ENCODE measurements around the gene RAPGEF6.
A peak's percentile ranks its signal among the peaks of the same experiment; 100 is the strongest.
"Not testable (repeated sequence)": the region's sequence is repeated elsewhere in the genome, so short reads cannot be mapped to it uniquely, and the experiment has no call there.

RAPGEF6 gene

DNA sequence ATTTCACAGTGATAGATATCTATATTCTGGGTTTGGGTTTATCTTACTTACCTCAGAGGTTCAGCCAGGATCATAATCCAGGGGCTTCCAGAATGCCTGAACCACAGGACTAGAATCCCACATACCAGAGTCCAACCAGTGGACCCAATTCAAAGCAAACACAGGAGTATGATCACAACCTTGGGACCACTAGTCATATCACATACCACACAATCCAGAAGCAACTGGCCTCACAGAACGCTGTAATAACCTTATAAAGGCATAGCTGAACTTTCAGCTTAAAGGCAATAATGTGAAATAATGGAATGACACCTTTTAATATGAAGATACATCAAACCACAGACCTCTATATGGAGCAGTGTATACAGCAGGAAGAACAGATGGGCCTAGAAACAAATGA, 25.3 kb downstream of the RAPGEF6 start:
- Mint-ChIP-seq H3K4me1 (ENCODE audit: low read depth) (peaks cover 70% of the 10 kb centered on the region), H3K27me3 (no peaks in the 10 kb centered on the region), H3K27ac (peak overlapping the region; percentile 55), H3K9me3 (peaks cover 6% of the 10 kb centered on the region), H3K36me3 (ENCODE audit: low read depth) (peaks cover 37% of the 10 kb centered on the region), H3K4me3 (no peak overlapping the region)
- DNase-seq, result no peak

DNA sequence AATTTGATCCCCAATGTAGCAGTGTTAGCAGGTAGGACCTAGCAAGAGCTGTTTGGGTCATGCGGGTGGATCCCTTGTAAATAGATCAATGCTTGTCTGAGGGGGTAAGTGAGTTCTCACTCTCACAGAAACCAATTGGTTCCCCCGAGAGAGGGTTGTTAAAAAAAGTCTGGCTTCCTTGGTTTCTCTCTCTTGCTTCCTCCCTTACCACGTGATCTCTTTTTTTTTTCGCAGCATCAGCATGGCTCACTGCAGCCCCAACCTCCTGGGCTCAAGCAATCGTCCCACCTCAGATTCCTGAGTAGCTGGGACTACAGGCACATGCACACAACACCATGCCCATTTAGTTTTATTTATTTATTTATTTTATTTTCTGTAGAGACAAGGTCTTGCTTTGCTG, 26.4 kb downstream of the RAPGEF6 start:
- no peak for DNase-seq
- peaks cover 66% of the 10 kb centered on the region for H3K4me1 Mint-ChIP-seq (ENCODE audit: low read depth)
- no peak overlapping the region for H3K4me3 Mint-ChIP-seq
- H3K27me3 Mint-ChIP-seq, result no peaks in the 10 kb centered on the region
- no peaks in the 10 kb centered on the region for H3K9me3 Mint-ChIP-seq
- peaks cover 34% of the 10 kb centered on the region for H3K36me3 Mint-ChIP-seq (ENCODE audit: low read depth)
- H3K27ac Mint-ChIP-seq, result peak overlapping the region; percentile 76

DNA sequence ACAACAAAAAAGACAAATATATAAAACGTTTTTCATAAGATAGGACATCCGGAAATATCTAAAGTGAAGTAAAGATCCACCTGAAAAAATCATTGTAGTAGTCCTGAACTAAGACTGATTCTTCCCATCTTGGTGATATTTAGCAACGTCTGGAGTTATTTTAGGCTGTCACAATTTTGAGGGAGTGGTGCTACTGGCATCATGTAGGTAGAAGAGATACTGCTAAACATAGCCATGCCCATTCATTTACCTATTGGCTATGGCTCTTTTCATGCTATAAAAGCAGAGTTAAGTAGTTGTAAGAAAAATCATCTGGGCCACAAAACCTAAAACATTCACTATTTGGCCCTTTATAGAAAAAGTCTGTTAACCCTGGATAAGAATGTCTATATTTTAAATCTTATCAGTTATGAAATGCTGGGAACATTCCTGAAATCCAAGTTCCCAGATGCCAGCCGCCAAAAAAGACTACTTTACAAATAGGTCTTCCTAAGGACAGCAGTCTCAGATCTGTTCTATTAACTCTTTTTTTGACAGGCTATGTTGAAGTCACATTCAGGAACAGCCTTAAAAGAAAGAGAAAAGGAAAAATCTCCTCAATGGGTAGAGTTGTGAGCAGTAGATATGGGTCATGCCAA, 27.0 kb downstream of the RAPGEF6 start:
- Mint-ChIP-seq H3K27ac (peak overlapping the region; percentile 76), H3K4me1 (ENCODE audit: low read depth) (peaks cover 65% of the 10 kb centered on the region), H3K27me3 (no peaks in the 10 kb centered on the region), H3K36me3 (ENCODE audit: low read depth) (peaks cover 33% of the 10 kb centered on the region), H3K9me3 (no peaks in the 10 kb centered on the region), H3K4me3 (no peak overlapping the region)
- DNase-seq, result no peak

DNA sequence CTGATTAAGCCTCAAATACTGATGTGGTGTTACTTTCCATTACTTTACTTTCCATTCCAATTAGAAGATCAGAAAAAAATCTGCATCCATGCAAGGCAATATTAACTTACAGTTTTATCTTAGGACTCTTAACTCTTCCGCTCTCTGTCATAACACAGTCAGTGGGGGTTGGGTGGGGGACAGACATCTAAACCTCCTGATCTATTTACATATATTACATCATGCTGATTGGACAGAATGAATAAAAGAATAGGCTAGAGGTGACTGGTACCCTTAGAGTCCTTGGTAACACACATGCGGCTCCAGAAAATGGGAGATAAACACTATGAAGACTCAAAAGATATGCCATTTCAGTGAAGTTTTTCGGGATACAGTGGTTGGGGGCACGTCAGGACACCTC, 27.6 kb downstream of the RAPGEF6 start:
- peaks cover 63% of the 10 kb centered on the region for H3K4me1 Mint-ChIP-seq (ENCODE audit: low read depth)
- no peak for DNase-seq
- no peak overlapping the region for H3K27ac Mint-ChIP-seq
- peaks cover 32% of the 10 kb centered on the region for H3K36me3 Mint-ChIP-seq (ENCODE audit: low read depth)
- H3K9me3 Mint-ChIP-seq, result no peaks in the 10 kb centered on the region
- no peaks in the 10 kb centered on the region for H3K27me3 Mint-ChIP-seq
- no peak overlapping the region for H3K4me3 Mint-ChIP-seq

DNA sequence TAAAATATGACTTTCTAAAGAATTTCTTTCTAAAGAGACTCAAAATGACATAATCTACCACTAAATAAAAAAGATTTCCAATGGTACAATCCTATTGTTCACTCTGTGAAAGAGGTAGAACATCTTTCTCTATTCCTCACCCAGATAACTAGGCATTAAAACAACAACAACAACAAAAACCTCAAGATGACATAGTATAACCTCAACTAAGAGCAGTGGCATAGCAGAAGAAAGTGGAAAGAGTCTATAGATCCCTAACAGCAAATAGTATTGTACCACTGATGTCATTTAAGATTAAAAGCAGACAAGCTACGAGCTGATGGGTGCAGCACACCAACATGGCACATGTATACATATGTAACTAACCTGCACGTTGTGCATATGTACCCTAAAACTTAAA, 29.9 kb downstream of the RAPGEF6 start:
- H3K27ac Mint-ChIP-seq, result peak overlapping the region; percentile 4
- no peak overlapping the region for H3K4me3 Mint-ChIP-seq
- no peaks in the 10 kb centered on the region for H3K27me3 Mint-ChIP-seq

DNA sequence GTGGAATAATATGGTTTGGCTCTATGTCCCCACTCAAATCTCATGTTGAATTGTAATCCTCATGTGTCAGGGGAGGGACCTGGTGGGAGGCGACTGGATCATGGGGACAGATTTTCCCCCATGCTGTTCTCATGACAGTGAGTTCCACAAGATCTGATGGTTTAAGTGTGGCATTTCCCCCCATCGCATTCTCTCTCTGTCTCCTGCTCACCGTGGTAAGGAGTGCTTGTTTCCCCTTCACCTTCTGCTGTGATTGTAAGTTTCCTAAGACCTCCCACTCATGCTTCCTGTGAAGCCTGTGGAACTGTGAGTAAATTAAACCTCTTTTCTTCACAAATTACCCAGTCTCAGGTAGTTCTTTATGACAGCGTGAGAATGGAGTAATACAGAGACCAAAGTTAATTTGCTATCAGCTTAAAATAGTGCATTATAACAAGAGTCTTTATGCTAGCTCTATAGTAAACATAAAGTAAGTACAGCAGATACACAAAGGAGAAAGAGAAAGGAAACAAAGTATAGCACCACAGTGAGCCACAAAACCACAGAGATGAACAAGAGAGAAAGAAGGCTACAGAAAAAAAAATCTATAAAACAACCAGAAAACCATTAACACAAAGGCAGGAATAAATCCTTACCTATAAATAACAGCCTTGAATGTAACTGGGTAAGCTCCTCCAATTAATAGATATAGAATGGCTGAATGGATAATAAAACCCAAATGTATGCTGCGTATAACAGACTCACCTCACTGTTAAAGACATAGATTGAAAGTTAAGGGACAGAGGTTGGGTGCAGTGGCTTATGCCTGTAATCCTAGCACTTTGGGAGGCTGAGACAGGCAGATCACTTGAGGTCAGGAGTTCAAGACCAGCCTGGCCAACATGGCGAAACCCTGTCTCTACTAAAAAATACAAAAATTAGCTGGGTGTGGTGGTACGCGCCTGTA, 39.7 kb downstream of the RAPGEF6 start:
- Mint-ChIP-seq H3K36me3 (ENCODE audit: low read depth) (peaks cover 52% of the 10 kb centered on the region), H3K27me3 (no peaks in the 10 kb centered on the region), H3K9me3 (no peaks in the 10 kb centered on the region), H3K4me3 (peak overlapping the region; percentile 25), H3K27ac (peak overlapping the region; percentile 87), H3K4me1 (ENCODE audit: low read depth) (peaks cover 61% of the 10 kb centered on the region)
- DNase-seq, result no peak

More for the DNA sequence above, 29.9 kb downstream of the RAPGEF6 start:
- Mint-ChIP-seq H3K4me1 (ENCODE audit: low read depth) (peaks cover 51% of the 10 kb centered on the region), H3K36me3 (ENCODE audit: low read depth) (peaks cover 35% of the 10 kb centered on the region), H3K9me3 (no peaks in the 10 kb centered on the region)
- no peak for DNase-seq

DNA sequence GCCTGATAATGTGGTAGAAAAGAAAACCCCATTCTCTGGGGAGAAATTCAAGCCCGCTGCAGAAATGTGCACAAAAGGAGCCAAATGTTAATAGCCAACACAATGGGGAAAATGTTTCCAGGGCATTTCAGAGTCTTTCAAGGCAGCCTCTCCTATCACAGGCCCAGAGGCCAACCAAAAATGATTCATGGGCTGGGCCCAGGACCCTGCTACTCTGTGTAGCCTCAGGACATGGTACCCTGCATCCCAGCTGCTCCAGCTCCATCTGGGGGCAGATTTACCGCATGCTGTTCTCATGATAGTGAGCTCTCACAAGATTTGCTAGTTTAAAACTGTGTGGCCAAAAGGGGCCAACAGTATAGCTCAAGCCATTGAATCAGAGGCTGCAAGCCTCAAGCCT, 41.1 kb downstream of the RAPGEF6 start:
- H3K27me3 Mint-ChIP-seq, result no peaks in the 10 kb centered on the region
- H3K4me1 Mint-ChIP-seq (ENCODE audit: low read depth), result peaks cover 58% of the 10 kb centered on the region
- no peak overlapping the region for H3K4me3 Mint-ChIP-seq
- H3K36me3 Mint-ChIP-seq (ENCODE audit: low read depth), result peaks cover 39% of the 10 kb centered on the region
- no peaks in the 10 kb centered on the region for H3K9me3 Mint-ChIP-seq
- peak overlapping the region; percentile 87 for H3K27ac Mint-ChIP-seq
- no peak for DNase-seq

DNA sequence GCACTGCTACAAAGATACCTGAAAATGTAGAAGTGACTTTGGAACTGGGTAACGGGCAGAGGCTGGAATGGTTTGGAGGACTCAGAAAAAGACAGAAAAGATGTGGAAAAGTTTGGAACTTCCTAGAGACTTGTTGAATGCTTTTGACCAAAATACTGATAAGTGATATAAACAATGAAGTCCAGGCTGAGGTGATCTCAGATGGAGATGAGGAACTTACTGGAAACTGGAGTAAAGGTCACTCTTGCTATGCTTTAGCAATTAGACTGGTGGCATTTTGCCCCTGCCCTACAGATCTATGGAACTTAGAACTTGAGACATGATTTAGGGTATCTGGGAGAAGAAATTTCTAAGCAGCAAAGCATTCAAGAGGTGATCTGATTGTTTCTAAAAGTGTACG, 41.6 kb downstream of the RAPGEF6 start:
- peak overlapping the region; percentile 87 for H3K27ac Mint-ChIP-seq

DNA sequence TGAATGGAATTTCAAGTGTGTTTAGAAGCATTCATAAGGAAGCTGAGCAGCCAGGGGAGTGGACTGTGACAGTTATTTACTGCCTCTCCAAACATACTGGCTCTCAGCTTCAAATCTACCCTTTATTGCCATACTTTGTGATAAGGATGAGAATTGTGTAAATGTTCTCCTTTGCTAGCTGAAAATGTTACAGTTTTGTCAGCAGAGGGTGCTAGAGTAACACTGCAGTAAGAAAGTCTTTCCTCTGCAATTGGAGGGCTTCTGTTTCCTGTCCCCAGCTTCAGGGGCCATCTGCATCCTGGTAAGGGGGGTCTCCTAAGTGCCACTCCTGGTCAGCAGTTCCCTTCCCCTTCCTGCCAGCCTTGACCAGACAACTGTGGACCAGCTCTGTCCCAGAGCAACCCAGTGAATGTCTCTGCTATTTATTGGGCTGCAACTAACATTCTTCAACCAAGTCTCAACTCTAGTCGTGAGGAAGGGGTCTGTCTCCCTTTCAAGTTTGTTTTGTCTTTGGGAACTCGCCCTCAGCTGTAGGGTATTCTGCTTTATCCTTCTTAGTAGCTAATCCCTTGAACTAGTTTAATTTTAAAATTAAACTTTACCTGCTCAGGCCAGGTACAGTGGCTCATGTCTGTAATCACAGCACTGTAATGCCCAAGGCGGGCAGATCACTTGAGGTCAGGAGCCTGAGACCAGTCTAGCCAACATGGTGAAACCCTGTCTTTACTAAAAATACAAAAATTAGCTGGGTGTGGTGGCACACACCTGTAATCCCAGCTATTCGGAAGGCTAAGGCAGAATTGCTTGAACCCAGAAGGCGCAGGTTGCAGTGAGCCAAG, 45.3 kb downstream of the RAPGEF6 start:
- H3K4me1 Mint-ChIP-seq (ENCODE audit: low read depth), result peaks cover 50% of the 10 kb centered on the region
- no peak overlapping the region for H3K27ac Mint-ChIP-seq
- peak; percentile 58 for DNase-seq

More for the DNA sequence above, 41.6 kb downstream of the RAPGEF6 start:
- not testable (repeated sequence) for H3K27me3 Mint-ChIP-seq, H3K9me3 Mint-ChIP-seq, H3K4me3 Mint-ChIP-seq, DNase-seq
- peaks cover 54% of the 10 kb centered on the region for H3K4me1 Mint-ChIP-seq (ENCODE audit: low read depth)
- peaks cover 38% of the 10 kb centered on the region for H3K36me3 Mint-ChIP-seq (ENCODE audit: low read depth)

DNA sequence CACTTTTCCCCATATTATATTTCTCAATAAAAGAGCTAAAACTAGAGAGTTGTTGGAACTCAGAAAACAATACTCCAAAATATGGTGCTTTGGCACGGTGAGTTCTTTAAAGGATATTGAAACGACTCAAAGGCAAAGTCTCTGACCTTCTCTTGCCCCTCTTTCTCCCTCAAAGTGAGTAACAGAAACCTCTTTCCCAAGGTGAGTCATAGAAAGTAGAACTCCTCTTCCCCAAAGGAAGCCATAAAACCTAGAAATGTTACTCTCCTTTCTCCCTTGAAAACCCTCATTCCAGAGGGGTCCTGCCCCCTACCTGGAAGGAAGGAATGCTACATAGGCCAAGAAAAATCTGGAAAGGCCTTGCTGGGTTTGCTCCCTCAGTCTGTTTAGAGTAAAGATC, 47.5 kb downstream of the RAPGEF6 start:
- Mint-ChIP-seq H3K36me3 (ENCODE audit: low read depth) (peaks cover 45% of the 10 kb centered on the region), H3K9me3 (no peaks in the 10 kb centered on the region), H3K27ac (peak overlapping the region; percentile 3), H3K27me3 (no peaks in the 10 kb centered on the region), H3K4me3 (no peak overlapping the region), H3K4me1 (ENCODE audit: low read depth) (peaks cover 56% of the 10 kb centered on the region)
- DNase-seq, result no peak

More for the DNA sequence above, 45.3 kb downstream of the RAPGEF6 start:
- H3K36me3 Mint-ChIP-seq (ENCODE audit: low read depth), result peaks cover 45% of the 10 kb centered on the region
- no peaks in the 10 kb centered on the region for H3K27me3 Mint-ChIP-seq
- no peak overlapping the region for H3K4me3 Mint-ChIP-seq
- no peaks in the 10 kb centered on the region for H3K9me3 Mint-ChIP-seq

DNA sequence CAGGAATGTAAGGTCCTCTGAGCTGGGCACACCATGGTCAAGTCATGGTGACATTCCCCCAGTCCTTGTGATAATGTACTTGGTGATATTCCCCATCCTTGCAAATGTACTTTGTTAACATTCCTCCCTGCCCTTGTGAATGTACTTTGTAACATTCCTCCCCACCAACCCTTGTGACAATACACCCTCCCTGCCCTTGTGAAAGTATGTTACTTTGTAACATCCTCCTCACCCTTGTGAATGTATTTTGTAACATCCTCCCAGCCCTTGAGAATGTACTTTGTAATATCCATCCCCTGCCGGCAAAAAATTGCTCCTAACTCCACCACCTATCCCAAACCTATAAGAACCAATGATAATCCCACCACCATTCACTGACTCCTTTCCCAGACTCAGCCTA, 53.3 kb downstream of the RAPGEF6 start:
- H3K4me3 Mint-ChIP-seq, result no peak overlapping the region
- H3K27ac Mint-ChIP-seq, result no peak overlapping the region
- no peaks in the 10 kb centered on the region for H3K27me3 Mint-ChIP-seq
- H3K36me3 Mint-ChIP-seq (ENCODE audit: low read depth), result peaks cover 70% of the 10 kb centered on the region
- DNase-seq, result no peak
- peaks cover 51% of the 10 kb centered on the region for H3K4me1 Mint-ChIP-seq (ENCODE audit: low read depth)
- no peaks in the 10 kb centered on the region for H3K9me3 Mint-ChIP-seq

DNA sequence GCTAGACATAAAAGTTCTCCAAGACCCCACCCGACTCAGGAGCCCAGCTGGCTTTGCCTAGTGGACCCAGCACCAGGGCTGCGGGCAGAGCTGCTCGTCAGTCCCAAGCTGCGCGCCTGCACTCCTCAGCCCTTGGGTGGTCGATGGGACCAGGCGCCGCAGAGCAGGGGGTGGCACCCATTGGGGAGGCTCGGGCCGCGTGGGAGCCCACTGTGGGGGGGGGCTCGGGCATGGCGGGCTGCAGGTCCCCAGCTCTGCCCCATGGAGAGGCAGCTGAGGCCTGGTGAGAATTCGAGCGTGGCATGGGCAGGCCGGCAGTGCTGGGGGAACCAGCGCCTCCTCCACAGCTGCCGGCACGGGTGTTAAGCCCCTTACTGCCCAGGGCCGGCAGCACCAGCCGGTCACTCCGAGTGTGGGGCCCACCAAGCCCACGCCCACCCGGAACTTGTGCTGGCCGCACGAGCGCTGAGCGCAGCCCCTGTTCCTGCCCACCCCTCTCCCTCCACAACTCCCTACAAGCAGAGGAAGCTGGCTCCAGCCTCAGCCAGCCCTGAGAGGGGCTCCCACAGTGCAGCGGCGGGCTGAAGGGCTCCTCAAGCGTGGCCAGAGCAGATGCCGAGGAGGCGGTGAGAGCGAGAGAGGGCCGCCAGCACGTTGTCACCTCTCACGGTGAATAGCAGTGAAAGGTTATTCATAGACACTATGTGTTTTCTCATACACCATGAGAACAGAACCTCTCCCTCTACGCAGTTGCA, 54.9 kb downstream of the RAPGEF6 start:
- Mint-ChIP-seq H3K36me3 (ENCODE audit: low read depth) (peaks cover 59% of the 10 kb centered on the region), H3K27ac (no peak overlapping the region), H3K27me3 (no peaks in the 10 kb centered on the region), H3K4me1 (ENCODE audit: low read depth) (peaks cover 39% of the 10 kb centered on the region), H3K9me3 (no peaks in the 10 kb centered on the region), H3K4me3 (no peak overlapping the region)
- no peak for DNase-seq

DNA sequence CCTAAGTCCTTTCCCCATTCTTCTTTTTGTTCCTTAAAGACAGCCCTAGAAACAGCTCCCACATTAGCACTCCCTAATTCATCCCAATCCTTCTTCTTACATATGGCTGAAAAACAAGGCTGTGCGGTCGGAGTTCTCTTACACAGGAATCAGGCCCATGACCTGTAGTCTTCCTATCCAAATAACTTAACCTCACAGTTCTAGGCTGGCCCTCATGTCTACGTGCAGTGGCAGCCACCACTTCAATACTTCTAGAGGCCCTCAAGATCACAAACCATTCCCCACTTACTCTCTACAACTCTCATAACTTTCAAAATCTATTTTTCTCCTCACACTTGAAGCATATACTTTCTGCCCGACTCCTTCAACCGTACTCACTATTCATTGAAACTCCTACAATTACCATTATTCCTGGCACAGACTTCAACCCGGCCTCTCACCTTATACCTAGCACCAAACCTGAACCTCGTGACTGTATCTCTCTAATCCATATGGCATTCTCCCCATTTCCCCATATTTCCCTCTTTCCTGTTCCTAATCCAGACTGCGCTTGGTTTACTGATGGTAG, 59.3 kb downstream of the RAPGEF6 start:
- Mint-ChIP-seq H3K36me3 (ENCODE audit: low read depth) (peaks cover 51% of the 10 kb centered on the region), H3K9me3 (peaks cover 7% of the 10 kb centered on the region), H3K4me3 (no peak overlapping the region), H3K27me3 (no peaks in the 10 kb centered on the region), H3K4me1 (ENCODE audit: low read depth) (peaks cover 15% of the 10 kb centered on the region), H3K27ac (no peak overlapping the region)
- no peak for DNase-seq
